ENCODE data around the gene CDKL4. TPM values are rescaled to one million over a fixed set of nuclear protein-coding genes. Genes with fewer than 3 reads are reported as not detected.
"Not testable (repeated sequence)": the region's sequence is repeated elsewhere in the genome, so short reads cannot be mapped to it uniquely, and the experiment has no call there.

Gene CDKL4
- total and polyA plus RNA-seq, 5 donors from 2014 or later, result 0.25 to 1.6 (median 0.43) TPM

GRCh38 chr2:39158351-39158750 is 85.4 kb downstream of the CDKL4 start:
- no peak overlapping the region for H3K27ac Mint-ChIP-seq
- DNase-seq (no peak), ATAC-seq (ENCODE audit: low read depth in 2 of 2) (no peak)
- Histone ChIP-seq H3K4me3 (ENCODE audit: low read depth, low read length) (no peak overlapping the region), H3K4me1 (ENCODE audit: control insufficient read depth, insufficient read depth, low read length, poor library complexity, severe bottlenecking) (no peaks in the 10 kb centered on the region), H3K27ac (ENCODE audit: insufficient read depth, low read length, poor library complexity, severe bottlenecking) (no peak overlapping the region), H3K9me3 (ENCODE audit: control insufficient read depth in 2 of 2, low read length in 2 of 2) (no peaks in the 10 kb centered on the region), H3K36me3 (ENCODE audit: control insufficient read depth, insufficient read depth, low read length) (no peaks in the 10 kb centered on the region), H3K27me3 (ENCODE audit: control insufficient read depth, insufficient read depth, low read length) (no peaks in the 10 kb centered on the region)
- peaks cover 5% of the 10 kb centered on the region for H3K27me3 Mint-ChIP-seq
- no peaks in the 10 kb centered on the region for H3K9me3 Mint-ChIP-seq
- no peaks in the 10 kb centered on the region for H3K4me1 Mint-ChIP-seq
- H3K36me3 Mint-ChIP-seq, result no peaks in the 10 kb centered on the region
- no peak overlapping the region for H3K4me3 Mint-ChIP-seq

- H3K4me3 Mint-ChIP-seq, result no peak overlapping the region
- Histone ChIP-seq H3K27me3 (ENCODE audit: control insufficient read depth, insufficient read depth, low read length) (no peaks in the 10 kb centered on the region), H3K9me3 (ENCODE audit: control insufficient read depth in 2 of 2, low read length in 2 of 2) (no peaks in the 10 kb centered on the region), H3K36me3 (ENCODE audit: control insufficient read depth, insufficient read depth, low read length) (no peaks in the 10 kb centered on the region), H3K4me1 (ENCODE audit: control insufficient read depth, insufficient read depth, low read length, poor library complexity, severe bottlenecking) (no peaks in the 10 kb centered on the region), H3K27ac (ENCODE audit: insufficient read depth, low read length, poor library complexity, severe bottlenecking) (no peak overlapping the region), H3K4me3 (ENCODE audit: low read depth, low read length) (no peak overlapping the region)
- no peaks in the 10 kb centered on the region for H3K27me3 Mint-ChIP-seq
- no peak overlapping the region for H3K27ac Mint-ChIP-seq
- ATAC-seq (ENCODE audit: low read depth in 2 of 2) (no peak), DNase-seq (no peak)
- H3K4me1 Mint-ChIP-seq, result no peaks in the 10 kb centered on the region
- H3K36me3 Mint-ChIP-seq, result no peaks in the 10 kb centered on the region
- no peaks in the 10 kb centered on the region for H3K9me3 Mint-ChIP-seq
Measured at GRCh38 chr2:39156846-39157245, 86.9 kb downstream of the CDKL4 start.

GRCh38 chr2:39156107-39156506 is 87.7 kb downstream of the CDKL4 start:
- Histone ChIP-seq H3K36me3 (ENCODE audit: control insufficient read depth, insufficient read depth, low read length) (no peaks in the 10 kb centered on the region), H3K27me3 (ENCODE audit: control insufficient read depth, insufficient read depth, low read length) (no peaks in the 10 kb centered on the region), H3K4me1 (ENCODE audit: control insufficient read depth, insufficient read depth, low read length, poor library complexity, severe bottlenecking) (no peaks in the 10 kb centered on the region), H3K4me3 (ENCODE audit: low read depth, low read length) (no peak overlapping the region), H3K27ac (ENCODE audit: insufficient read depth, low read length, poor library complexity, severe bottlenecking) (no peak overlapping the region), H3K9me3 (ENCODE audit: control insufficient read depth in 2 of 2, low read length in 2 of 2) (no peaks in the 10 kb centered on the region)
- H3K4me3 Mint-ChIP-seq, result no peak overlapping the region
- H3K27me3 Mint-ChIP-seq, result no peaks in the 10 kb centered on the region
- H3K4me1 Mint-ChIP-seq, result no peaks in the 10 kb centered on the region
- DNase-seq (no peak), ATAC-seq (ENCODE audit: low read depth in 2 of 2) (no peak)
- H3K27ac Mint-ChIP-seq, result no peak overlapping the region
- no peaks in the 10 kb centered on the region for H3K9me3 Mint-ChIP-seq
- no peaks in the 10 kb centered on the region for H3K36me3 Mint-ChIP-seq

- H3K9me3 Mint-ChIP-seq; ATAC-seq (ENCODE audit: low read depth in 2 of 2); H3K27me3 Mint-ChIP-seq: not testable (repeated sequence)
Measured at GRCh38 chr2:39155573-39155972, 88.2 kb downstream of the CDKL4 start.

GRCh38 chr2:39154944-39155343 is 88.8 kb downstream of the CDKL4 start:
- Histone ChIP-seq H3K9me3 (ENCODE audit: control insufficient read depth in 2 of 2, low read length in 2 of 2) (no peaks in the 10 kb centered on the region), H3K4me3 (ENCODE audit: low read depth, low read length) (no peak overlapping the region), H3K27me3 (ENCODE audit: control insufficient read depth, insufficient read depth, low read length) (no peaks in the 10 kb centered on the region), H3K27ac (ENCODE audit: insufficient read depth, low read length, poor library complexity, severe bottlenecking) (no peak overlapping the region), H3K36me3 (ENCODE audit: control insufficient read depth, insufficient read depth, low read length) (no peaks in the 10 kb centered on the region), H3K4me1 (ENCODE audit: control insufficient read depth, insufficient read depth, low read length, poor library complexity, severe bottlenecking) (no peaks in the 10 kb centered on the region)
- Mint-ChIP-seq H3K4me3 (no peak overlapping the region), H3K4me1 (no peaks in the 10 kb centered on the region), H3K9me3 (no peaks in the 10 kb centered on the region), H3K36me3 (no peaks in the 10 kb centered on the region), H3K27me3 (no peaks in the 10 kb centered on the region), H3K27ac (no peak overlapping the region)
- ATAC-seq (ENCODE audit: low read depth in 2 of 2) (no peak), DNase-seq (no peak)

More at GRCh38 chr2:39155573-39155972, 88.2 kb downstream of the CDKL4 start:
- not testable (repeated sequence) for H3K27me3 ChIP-seq (ENCODE audit: control insufficient read depth, insufficient read depth, low read length); DNase-seq; H3K4me1 Mint-ChIP-seq; H3K36me3 Mint-ChIP-seq; H3K4me1 ChIP-seq (ENCODE audit: control insufficient read depth, insufficient read depth, low read length, poor library complexity, severe bottlenecking); H3K9me3 ChIP-seq (ENCODE audit: control insufficient read depth in 2 of 2, low read length in 2 of 2); H3K4me3 ChIP-seq (ENCODE audit: low read depth, low read length); H3K27ac Mint-ChIP-seq; H3K27ac ChIP-seq (ENCODE audit: insufficient read depth, low read length, poor library complexity, severe bottlenecking); H3K4me3 Mint-ChIP-seq; H3K36me3 ChIP-seq (ENCODE audit: control insufficient read depth, insufficient read depth, low read length)

- H3K4me3 ChIP-seq (ENCODE audit: low read depth, low read length), result no peak overlapping the region
- Mint-ChIP-seq H3K36me3 (no peaks in the 10 kb centered on the region), H3K27ac (no peak overlapping the region), H3K27me3 (no peaks in the 10 kb centered on the region), H3K9me3 (no peaks in the 10 kb centered on the region), H3K4me1 (no peaks in the 10 kb centered on the region), H3K4me3 (no peak overlapping the region)
- no peaks in the 10 kb centered on the region for H3K9me3 ChIP-seq (ENCODE audit: control insufficient read depth in 2 of 2, low read length in 2 of 2)
- no peak overlapping the region for H3K27ac ChIP-seq (ENCODE audit: insufficient read depth, low read length, poor library complexity, severe bottlenecking)
- no peaks in the 10 kb centered on the region for H3K4me1 ChIP-seq (ENCODE audit: control insufficient read depth, insufficient read depth, low read length, poor library complexity, severe bottlenecking)
- no peaks in the 10 kb centered on the region for H3K36me3 ChIP-seq (ENCODE audit: control insufficient read depth, insufficient read depth, low read length)
- H3K27me3 ChIP-seq (ENCODE audit: control insufficient read depth, insufficient read depth, low read length), result no peaks in the 10 kb centered on the region
- ATAC-seq (ENCODE audit: low read depth in 2 of 2) (no peak), DNase-seq (no peak)
Measured at GRCh38 chr2:39153312-39153711, 90.5 kb downstream of the CDKL4 start.

GRCh38 chr2:39152504-39152903 is 91.3 kb downstream of the CDKL4 start:
- no peak overlapping the region for H3K27ac ChIP-seq (ENCODE audit: insufficient read depth, low read length, poor library complexity, severe bottlenecking)
- no peaks in the 10 kb centered on the region for H3K4me1 Mint-ChIP-seq
- H3K27me3 Mint-ChIP-seq, result no peaks in the 10 kb centered on the region
- no peaks in the 10 kb centered on the region for H3K4me1 ChIP-seq (ENCODE audit: control insufficient read depth, insufficient read depth, low read length, poor library complexity, severe bottlenecking)
- H3K36me3 Mint-ChIP-seq, result no peaks in the 10 kb centered on the region
- no peak for DNase-seq
- ATAC-seq (ENCODE audit: low read depth in 2 of 2), result no peak
- no peaks in the 10 kb centered on the region for H3K27me3 ChIP-seq (ENCODE audit: control insufficient read depth, insufficient read depth, low read length)
- no peak overlapping the region for H3K27ac Mint-ChIP-seq
- no peak overlapping the region for H3K4me3 ChIP-seq (ENCODE audit: low read depth, low read length)
- H3K36me3 ChIP-seq (ENCODE audit: control insufficient read depth, insufficient read depth, low read length), result no peaks in the 10 kb centered on the region
- H3K9me3 ChIP-seq (ENCODE audit: control insufficient read depth in 2 of 2, low read length in 2 of 2), result no peaks in the 10 kb centered on the region
- no peak overlapping the region for H3K4me3 Mint-ChIP-seq
- no peaks in the 10 kb centered on the region for H3K9me3 Mint-ChIP-seq

GRCh38 chr2:39150890-39151497 is 92.8 kb downstream of the CDKL4 start:
- H3K9me3 ChIP-seq (ENCODE audit: control insufficient read depth in 2 of 2, low read length in 2 of 2), result no peaks in the 10 kb centered on the region
- no peak overlapping the region for H3K27ac ChIP-seq (ENCODE audit: insufficient read depth, low read length, poor library complexity, severe bottlenecking)
- no peaks in the 10 kb centered on the region for H3K4me1 ChIP-seq (ENCODE audit: control insufficient read depth, insufficient read depth, low read length, poor library complexity, severe bottlenecking)
- H3K27me3 Mint-ChIP-seq, result no peaks in the 10 kb centered on the region
- no peaks in the 10 kb centered on the region for H3K36me3 Mint-ChIP-seq
- H3K4me1 Mint-ChIP-seq, result no peaks in the 10 kb centered on the region
- H3K27ac Mint-ChIP-seq, result no peak overlapping the region
- H3K27me3 ChIP-seq (ENCODE audit: control insufficient read depth, insufficient read depth, low read length), result no peaks in the 10 kb centered on the region
- no peak for ATAC-seq (ENCODE audit: low read depth in 2 of 2)
- no peak overlapping the region for H3K4me3 Mint-ChIP-seq
- H3K4me3 ChIP-seq (ENCODE audit: low read depth, low read length), result no peak overlapping the region
- H3K36me3 ChIP-seq (ENCODE audit: control insufficient read depth, insufficient read depth, low read length), result no peaks in the 10 kb centered on the region
- DNase-seq, result no peak
- H3K9me3 Mint-ChIP-seq, result no peaks in the 10 kb centered on the region
